ENCODE measurements around the gene GPR62. TPM values are rescaled to one million over a fixed set of nuclear protein-coding genes. Genes with fewer than 3 reads are reported as not detected.
"Not testable (repeated sequence)": the region's sequence is repeated elsewhere in the genome, so short reads cannot be mapped to it uniquely, and the experiment has no call there.

Gene GPR62
- total and polyA plus RNA-seq, 8 donors, result 0.17 to 0.35 (median 0.30) TPM; not detected in 2

DNA sequence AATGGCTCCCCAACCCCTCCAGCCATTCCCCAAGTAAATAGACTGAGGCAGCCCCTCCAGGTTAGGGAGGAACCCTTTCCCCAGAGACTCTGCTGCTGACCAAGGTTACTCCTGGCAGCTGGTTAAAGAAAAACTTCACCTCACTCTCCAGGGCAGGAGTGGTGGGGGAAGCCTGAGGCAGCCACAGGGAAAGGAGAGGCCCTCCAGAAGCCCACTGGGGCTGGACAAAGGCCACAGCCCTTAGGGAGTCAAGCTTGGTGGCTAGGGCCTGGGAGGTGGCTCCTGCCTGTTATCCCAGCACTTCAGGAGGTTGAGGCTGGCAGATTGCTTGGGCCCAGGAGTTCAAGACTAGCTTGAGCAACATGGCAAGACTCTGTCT, 29.1 kb downstream of the GPR62 start:
- TF ChIP-seq, protein P1, sequence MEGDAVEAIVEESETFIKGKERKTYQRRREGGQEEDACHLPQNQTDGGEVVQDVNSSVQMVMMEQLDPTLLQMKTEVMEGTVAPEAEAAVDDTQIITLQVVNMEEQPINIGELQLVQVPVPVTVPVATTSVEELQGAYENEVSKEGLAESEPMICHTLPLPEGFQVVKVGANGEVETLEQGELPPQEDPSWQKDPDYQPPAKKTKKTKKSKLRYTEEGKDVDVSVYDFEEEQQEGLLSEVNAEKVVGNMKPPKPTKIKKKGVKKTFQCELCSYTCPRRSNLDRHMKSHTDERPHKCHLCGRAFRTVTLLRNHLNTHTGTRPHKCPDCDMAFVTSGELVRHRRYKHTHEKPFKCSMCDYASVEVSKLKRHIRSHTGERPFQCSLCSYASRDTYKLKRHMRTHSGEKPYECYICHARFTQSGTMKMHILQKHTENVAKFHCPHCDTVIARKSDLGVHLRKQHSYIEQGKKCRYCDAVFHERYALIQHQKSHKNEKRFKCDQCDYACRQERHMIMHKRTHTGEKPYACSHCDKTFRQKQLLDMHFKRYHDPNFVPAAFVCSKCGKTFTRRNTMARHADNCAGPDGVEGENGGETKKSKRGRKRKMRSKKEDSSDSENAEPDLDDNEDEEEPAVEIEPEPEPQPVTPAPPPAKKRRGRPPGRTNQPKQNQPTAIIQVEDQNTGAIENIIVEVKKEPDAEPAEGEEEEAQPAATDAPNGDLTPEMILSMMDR (IDR thresholded peaks at IDR 0.05), result no peak
- H3K4me3 ChIP-seq, result peak overlapping the region in 1 of 2 donors; percentile 65
- peaks cover 16 to 28% of the 10 kb centered on the region in 2 donors for H3K4me1 ChIP-seq
- intact Hi-C loops (cut with DNase I), result no loop called here
- DNase-seq (no peak), ATAC-seq (no peak)
- H3K9me3 ChIP-seq, result no peaks in the 10 kb centered on the region
- H3K27me3 ChIP-seq, result no peaks in the 10 kb centered on the region
- H3K27ac ChIP-seq, result peak overlapping the region; percentile 92 to 96
- no peaks in the 10 kb centered on the region for H3K36me3 ChIP-seq

GRCh38 chr3:51985063-51985462, 29.9 kb downstream of the GPR62 start:
- Histone ChIP-seq H3K9me3 (no peaks in the 10 kb centered on the region), H3K36me3 (no peaks in the 10 kb centered on the region), H3K4me1 (peaks cover 16 to 28% of the 10 kb centered on the region in 2 donors), H3K4me3 (no peak overlapping the region), H3K27me3 (no peaks in the 10 kb centered on the region), H3K27ac (no peak overlapping the region)
- intact Hi-C loops (cut with DNase I), result no loop called here
- ATAC-seq, result no peak
- DNase-seq, result no peak
- TF ChIP-seq, protein P1 (IDR thresholded peaks at IDR 0.05), result no peak

DNA sequence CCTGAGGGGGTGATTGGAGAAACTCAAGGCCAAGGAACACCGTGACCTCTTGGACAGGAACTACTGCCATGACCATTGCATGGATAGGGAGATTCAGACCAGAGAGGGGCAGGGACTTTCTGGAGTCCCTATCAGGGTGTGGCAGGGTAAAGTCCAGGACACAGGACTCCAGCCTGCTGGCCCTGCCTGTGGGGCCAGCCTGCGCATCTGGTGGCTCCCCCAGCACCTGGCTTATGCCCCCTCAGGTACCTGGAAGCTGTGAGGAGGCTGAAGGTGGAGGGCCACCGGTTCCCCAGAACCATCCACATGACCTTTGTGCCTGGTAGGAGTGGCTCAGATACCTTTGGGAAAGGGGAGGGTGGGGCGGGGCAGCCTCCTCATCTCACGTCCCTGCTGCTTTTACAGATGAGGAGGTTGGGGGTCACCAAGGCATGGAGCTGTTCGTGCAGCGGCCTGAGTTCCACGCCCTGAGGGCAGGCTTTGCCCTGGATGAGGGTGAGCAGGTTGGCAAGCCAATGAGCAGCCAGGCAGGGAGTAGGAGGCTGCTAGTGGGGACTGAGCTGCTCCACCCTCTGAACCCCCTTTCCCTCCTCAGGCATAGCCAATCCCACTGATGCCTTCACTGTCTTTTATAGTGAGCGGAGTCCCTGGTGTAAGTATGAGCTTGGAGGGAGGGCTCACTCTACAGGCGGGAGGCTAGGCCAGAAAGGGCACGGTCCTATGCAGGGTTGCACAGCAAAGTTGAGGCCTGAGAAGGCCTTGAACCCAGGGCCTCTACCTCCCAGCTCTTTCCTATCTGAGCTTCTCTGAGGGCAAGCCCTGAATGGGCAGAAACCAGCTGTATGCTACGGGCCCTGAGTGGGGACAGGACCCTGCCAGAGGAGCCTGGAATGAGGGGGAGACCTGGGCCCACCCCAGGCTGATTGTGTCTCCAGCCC, 31.1 kb downstream of the GPR62 start:
- DNase-seq, result no peak
- Histone ChIP-seq H3K36me3 (peaks cover 0 to 8% of the 10 kb centered on the region in 2 donors), H3K9me3 (no peaks in the 10 kb centered on the region), H3K27me3 (no peaks in the 10 kb centered on the region), H3K27ac (no peak overlapping the region), H3K4me3 (no peak overlapping the region), H3K4me1 (peaks cover 16 to 31% of the 10 kb centered on the region in 2 donors)
- TF ChIP-seq, protein P1 (IDR thresholded peaks at IDR 0.05), result no peak
- ATAC-seq, result no peak
- intact Hi-C loops (cut with DNase I), result no loop called here

- DNase-seq (no peak), ATAC-seq (no peak)
- Histone ChIP-seq H3K4me3 (no peak overlapping the region), H3K27ac (no peak overlapping the region), H3K36me3 (peaks cover 0 to 21% of the 10 kb centered on the region in 2 donors), H3K4me1 (peaks cover 9 to 34% of the 10 kb centered on the region in 2 donors), H3K9me3 (no peaks in the 10 kb centered on the region), H3K27me3 (no peaks in the 10 kb centered on the region)
- TF ChIP-seq, protein P1 (IDR thresholded peaks at IDR 0.05), result no peak
- intact Hi-C loops (cut with DNase I), result no loop called here
These were observed 32.4 kb downstream of the GPR62 start for GRCh38 chr3:51987568-51987967.

DNA sequence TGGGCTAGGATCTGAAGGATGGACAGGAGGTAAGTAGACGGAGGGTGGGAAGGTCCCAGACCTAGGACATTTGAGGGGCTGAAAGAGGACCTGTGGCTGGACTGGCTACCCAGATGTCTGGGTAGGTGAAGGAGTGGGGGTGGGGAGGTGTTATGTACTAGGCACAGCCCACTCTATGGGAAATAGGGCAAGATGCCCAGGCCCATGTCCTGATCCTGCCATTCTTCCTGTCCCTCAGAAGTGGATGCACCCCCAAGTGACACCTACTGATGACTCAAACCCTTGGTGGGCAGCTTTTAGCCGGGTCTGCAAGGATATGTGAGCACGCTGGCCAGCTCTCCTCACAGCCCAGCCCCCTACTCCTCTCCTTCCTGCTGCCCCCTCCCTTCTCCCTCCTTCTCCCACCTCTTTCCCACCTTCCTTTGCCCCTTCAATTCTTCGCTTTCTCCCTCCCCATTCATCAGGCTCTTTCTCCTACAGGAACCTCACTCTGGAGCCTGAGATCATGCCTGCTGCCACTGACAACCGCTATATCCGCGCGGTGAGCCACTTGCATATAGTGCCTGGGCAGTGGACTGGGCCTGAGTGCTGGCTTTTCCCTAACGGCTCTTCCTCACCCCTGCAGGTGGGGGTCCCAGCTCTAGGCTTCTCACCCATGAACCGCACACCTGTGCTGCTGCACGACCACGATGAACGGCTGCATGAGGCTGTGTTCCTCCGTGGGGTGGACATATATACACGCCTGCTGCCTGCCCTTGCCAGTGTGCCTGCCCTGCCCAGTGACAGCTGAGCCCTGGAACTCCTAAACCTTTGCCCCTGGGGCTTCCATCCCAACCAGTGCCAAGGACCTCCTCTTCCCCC, 33.3 kb downstream of the GPR62 start:
- Histone ChIP-seq H3K27me3 (no peaks in the 10 kb centered on the region), H3K27ac (no peak overlapping the region)

DNA sequence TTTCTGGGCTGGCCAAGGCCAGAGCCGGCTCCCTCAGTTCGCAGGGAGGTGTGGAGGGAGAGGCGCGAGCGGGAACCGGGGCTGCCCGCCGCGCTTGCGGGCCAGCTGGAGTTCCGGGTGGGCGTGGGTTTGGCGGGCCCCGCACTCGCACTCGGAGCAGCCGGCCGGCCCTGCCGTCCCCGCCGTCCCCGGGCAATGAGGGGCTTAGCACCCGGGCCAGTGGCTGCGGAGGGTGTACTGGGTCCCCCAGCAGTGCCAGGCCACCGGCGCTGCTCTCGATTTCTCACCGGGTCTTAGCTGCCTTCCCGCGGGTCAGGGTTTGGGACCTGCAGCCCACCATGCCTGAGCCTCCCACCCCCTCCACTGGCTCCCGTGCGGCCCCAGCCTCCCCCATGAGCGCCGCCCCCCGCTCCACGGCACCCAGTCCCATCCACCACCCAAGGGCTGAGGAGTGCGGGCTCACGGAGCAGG, 35.4 kb downstream of the GPR62 start:
- DNase-seq; H3K27me3 ChIP-seq; H3K9me3 ChIP-seq; H3K4me3 ChIP-seq; intact Hi-C loops (cut with DNase I); ATAC-seq; H3K27ac ChIP-seq: not testable (repeated sequence)
- Histone ChIP-seq H3K4me1 (peaks cover 10 to 45% of the 10 kb centered on the region in 2 donors), H3K36me3 (peaks cover 0 to 48% of the 10 kb centered on the region in 2 donors)

More for the DNA sequence above, 33.3 kb downstream of the GPR62 start:
- TF ChIP-seq, protein P1 (IDR thresholded peaks at IDR 0.05), result no peak
- DNase-seq, result no peak
- Histone ChIP-seq H3K9me3 (no peaks in the 10 kb centered on the region), H3K4me1 (peaks cover 7 to 37% of the 10 kb centered on the region in 2 donors), H3K36me3 (peaks cover 0 to 31% of the 10 kb centered on the region in 2 donors), H3K4me3 (no peak overlapping the region)
- no peak for ATAC-seq
- intact Hi-C loops (cut with DNase I), result no loop called here
